Hematopoietic multipotent progenitor cell treated with erythropoietin and hydrocortisone succinate and interleukin-3 and kit ligand, for 4 days (in vitro differentiated cells): ENCODE results near the gene MSI2.

Experiments
- DNase-seq: peaks from one replicate; pipeline ENCODE4 v3.0.0-alpha.2; 2015

MSI2 gene

DNA sequence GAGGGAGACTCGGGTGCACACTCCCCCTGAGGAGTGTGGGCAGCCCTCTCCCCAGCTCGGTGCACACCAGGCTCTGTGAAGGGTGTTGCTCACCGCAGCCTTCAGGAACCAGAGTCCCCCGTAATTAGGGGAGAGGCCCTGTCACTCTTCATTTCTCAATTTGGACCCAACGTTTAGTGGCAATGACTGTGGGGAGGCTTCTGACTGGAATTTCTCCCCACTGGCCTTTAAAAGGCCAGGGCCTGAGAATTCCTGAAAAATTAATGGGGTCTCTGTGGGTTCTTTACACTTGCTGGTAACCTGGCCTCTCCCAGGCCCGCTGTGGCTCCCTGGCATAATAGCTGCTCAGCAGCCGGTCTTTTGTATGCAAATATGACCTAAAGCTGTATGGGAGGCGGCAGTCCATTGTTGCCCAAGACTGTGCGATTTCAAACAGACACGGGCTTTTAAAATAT is 209.7 kb downstream of the MSI2 start:
- DNase-seq = no peak

DNA sequence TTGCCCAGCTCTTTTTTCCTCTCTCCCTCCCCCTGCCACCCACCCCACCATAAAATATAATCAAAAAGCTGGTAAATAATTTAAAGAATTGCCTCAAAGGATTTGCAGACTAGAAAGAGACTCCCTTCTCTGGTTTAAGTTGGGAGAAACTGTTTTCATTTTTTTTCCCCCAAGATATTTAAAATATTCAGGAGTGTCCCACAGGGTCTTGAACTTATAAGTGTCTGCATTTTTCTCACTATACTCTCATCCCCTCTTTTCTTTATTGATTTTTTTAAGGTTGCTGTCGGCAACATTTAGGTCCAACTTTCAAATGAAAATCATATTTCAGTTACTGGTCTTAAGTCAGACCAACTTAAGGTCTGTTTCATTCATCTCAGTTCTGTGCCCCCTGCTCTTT is 210.2 kb downstream of the MSI2 start:
- no peak for DNase-seq

DNA sequence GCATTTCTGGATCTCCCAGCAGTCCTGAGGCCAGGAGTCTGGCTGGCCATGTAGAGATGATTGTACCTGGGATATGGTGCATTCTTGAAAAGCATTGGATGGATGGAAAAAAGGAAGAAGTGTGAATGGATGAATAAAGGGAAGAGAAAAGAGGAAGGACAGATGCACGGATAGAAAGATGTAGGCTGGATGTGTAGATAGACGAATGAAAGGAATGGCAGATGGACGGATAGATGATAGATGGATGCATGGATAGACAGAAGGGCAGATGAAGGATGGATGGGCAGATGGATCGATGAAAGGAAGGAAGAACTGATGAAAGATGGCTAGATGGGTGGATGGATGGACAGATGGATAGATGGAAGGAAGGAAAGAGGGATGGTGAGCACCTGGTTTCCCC is 210.9 kb downstream of the MSI2 start:
- DNase-seq = no peak

DNA sequence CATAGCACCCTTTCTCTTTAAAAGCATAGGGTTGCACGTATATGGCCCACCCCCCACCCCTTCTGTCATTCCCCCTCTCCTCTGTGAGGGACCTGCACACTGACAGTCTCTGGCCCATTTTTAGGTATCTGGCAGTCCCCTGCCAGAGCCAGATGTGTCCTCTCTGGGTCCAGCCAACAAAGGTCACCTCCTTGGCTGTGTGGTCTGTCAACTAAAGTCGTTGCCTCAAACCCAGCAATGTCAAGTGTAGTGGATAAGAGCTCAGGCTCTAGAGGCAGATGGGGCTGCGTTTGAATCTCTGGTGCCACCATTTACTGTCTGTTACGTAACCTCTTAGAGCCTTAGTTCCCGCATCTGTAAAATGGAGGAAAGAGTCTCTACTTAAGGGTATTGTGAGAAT is 211.5 kb downstream of the MSI2 start:
- DNase-seq = no peak

DNA sequence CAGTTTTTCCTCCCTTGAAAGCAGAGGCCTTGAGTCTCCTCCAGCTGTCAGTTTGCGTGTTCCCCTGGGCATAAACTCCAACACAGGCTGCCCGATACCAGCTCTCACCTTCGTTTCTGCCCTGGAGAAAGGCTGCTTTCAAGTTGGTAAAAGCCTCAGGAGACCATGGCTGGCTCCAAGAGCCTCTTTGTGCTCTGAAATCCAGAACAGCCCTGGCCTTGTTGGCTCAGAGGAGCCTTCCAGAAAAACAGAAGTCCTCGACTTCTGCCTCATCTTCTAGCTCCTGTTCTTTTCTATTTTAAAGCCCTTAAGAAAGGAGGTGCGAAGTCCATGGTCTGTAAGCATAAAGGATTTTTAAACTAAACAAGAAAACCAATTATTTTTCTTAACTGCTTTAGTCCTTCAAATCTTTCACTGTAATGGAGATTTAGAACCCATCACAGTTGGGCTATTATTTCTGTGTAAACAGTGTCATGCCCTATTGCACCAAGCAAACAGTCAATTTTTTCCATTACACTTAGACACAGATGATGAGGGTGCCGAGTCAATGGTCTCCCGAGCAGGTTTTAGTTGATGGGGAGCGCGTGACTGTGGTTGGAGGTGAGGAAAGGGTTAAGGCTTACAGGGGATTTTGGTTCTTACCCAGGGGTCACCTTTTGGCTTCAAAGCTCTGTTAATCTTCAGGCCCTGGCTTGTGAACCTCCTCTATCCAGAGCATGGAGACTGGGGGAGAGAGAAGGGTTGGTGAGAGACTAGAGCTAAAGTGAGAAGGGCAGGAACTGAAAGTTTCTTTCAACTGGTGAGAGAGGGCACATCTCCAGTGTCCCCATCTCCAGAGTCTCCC is 212.8 kb downstream of the MSI2 start:
- no peak for DNase-seq

DNA sequence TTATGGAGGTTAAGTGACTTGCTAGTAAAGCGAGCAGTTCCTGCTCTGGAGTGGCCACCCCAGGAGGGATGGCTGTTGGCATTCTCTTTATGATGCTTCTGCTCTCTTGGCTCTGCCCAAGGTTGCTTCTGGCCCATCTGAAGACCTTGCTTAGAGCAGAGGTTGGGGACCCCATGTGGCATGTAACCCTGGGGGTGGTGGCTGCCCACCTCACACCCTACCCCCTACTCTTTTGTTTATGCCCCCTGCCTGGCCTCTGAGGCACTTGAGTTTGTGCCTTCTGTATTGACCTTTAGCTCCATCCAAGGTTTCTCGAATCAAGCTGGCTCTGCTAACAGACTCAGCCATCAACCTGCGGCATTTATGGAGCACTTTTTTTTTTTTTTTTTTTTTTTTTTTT is 214.6 kb downstream of the MSI2 start:
- DNase-seq = no peak

DNA sequence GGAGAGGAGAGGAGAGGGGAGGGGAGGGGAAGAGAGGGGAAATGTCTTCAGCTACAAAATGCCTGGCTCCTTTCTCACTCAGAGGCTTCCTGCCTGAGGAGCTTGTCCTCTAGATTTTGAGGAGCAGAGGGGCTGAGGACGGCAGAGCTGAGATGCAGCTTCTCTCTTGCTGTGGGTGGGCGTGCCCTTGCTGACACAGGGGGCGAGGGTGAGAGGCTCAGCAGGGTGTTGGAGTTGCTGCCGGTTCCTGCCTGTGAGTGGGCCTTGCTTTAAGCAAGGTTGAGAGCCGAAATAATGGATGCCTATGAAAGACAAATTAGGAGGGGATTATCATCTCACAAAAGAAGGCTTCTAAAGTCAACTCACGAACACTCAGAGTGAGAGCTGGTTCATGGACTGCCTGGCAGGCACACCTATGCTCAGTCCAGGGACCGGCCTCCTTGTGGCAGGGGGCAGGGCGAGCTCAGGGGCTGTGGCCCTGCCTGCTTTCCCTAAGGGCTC is 215.6 kb downstream of the MSI2 start:
- DNase-seq = no peak

DNA sequence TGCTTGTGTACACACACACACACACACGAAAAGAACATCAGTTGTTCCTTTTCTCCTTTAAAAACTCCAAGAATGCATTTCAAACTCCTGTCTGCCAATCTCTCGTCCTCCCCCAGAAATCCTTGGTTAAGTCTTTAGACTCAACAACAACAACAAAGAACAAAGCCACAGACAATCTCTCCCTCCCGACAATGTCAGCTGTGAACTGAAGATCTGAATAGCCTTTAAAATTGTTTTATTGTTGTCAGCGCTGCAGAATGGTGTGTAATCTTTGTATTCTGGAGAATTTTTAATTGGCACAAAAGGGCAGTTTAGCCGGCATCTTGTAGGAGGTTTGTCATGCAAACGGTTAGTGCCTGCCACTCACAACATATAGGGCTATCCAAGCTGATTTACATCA is 219.5 kb downstream of the MSI2 start:
- no peak for DNase-seq

DNA sequence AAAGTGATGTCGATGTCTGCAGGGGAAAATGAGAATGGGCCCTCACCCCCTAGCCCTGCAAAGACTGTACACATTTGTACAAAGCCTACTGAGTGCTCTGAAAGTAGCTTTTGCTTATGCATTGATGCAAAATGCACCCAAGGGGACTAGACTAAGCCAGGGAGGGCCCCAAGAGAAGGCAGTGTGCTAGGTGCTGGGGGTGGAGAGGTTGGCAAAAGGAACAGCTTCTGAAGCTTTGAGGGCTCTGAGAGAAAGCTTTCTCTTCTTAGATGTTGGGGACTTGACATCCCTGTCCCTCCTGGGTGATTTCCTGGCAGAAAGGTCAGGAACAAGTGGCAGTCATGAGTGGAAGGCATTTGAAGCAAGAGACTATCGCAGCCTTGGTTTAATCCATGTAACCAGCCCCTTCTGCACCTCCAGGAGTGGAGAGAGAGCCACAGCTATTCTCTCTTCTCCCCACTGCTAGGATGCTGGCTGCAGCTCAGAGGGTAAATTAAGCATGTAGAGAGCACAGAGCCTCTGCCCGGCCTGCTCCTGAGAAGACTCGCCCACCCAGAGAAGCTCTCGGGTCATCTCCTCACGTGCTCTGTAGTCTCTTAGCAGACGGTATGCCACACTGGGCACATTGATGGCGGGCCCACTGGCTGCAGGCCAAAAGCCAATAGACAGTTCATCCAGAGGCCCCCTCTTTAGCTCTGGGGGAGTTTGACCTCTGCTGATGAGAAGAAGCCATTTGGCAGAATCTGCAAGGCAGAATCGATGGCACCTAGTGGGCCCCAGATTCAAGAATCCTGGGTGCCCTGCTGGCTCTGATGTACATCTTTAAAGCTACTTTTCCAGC is 221.4 kb downstream of the MSI2 start:
- no peak for DNase-seq

DNA sequence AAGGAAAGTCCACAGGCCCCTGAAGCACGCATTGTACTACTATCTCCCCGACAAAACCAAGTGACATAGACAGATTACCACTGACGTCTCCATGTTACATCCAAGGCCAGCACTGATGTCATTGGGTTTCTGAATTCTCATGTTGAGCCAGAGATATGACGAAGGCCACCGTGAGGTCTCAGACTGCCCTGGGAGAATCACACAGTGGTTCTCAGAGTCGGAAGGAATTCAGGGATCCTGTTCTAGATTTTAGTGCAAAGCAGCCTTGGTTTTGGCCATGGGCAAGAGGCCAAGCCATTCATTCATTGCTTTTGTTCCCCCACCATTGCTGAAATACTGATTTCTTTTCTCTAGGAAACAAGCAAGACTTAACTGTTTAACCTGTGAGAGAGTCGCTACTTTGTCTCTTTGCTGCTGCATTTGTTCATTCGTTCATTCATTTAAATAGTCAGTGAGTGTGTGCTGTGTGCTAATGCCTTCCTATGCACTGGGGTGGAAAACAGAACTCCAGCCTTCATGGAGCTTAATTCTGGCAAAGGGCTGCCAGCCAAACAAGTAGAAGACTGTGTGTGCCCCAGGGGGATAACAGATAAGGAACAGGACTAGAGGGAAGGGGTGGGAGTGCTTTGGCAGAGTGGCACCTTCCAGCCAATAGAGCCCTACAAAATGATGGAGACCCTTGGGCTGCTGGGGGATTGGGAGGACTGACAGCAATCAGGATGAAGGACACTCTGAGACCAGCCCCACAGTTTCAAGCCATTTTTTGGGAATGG is 222.3 kb downstream of the MSI2 start:
- peak; percentile 38 for DNase-seq

DNA sequence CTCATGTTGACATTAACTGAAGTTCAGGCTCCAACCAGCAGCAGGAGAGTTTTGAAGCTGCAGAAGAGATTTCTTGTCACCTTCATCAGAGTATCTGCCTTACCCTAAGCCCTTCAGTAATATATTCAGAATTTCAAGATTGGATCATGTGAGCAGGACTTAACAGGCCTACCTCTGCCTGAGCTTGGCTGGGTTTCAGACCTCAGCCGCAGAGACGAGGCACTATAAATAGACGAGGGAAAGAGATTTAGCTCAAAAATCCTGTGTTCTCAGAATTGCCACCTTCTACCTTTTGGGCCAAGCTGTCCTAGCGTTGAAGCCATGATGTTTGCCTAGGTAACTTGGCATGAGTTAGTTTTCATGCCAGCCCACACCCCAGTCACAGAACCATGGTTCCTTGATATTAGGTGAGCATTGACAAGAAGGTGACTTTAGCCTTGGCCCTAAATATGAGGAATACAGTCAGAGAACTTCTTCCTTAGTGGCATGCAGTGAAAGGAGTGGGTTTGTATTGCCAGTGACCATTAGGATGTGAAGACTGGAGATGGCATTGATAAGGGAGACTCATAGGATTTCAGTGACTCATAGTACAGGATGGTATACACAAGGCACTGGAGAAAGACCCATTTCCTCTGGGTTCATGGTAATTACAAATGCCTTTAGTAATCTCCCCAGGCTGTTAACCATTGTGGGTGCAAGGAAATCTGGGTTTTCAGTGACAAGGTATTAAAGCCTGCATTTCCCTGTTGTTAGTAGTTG is 224.3 kb downstream of the MSI2 start:
- peak; percentile 55 for DNase-seq

DNA sequence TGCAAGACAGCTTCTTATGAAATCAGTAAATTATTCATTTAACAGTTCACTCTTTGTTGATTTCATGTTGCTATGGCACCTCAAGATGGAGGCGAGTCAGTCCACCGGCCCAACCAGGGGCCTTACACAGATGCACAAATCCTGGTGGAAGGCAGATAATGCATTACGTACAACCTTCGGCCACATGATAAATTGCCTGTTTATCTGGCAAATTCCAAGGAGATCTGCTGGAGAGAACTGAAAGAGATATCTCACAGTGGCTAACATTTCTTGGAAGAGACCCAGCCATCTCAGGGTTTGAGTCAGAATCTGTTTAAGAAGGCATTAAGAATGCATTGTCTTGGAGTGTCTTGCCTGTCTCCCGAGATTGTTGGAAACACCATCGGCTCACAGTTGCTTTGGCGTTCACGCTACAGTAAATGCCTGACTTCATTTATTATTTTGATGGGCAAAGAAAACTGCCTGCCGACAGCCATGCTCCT is 225.6 kb downstream of the MSI2 start:
- peak; percentile 60 for DNase-seq

DNA sequence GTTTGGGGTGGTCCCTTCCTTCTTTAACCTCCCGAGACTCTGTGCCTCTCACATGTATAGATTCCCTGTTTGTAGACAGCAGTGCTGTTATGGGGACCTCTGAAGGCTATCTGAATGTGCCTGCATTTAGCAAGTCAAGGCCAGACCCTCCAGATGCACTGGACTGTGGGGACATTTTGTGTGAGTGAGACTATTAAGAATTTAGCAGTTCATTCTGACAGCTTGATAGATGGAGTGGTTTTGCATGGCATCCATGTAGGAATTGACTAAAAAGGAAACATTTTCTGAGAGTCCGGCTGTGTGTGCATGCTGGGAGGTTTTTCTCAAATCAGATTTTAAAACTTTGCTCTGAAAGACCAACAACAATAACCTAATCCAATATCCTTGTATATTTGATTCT is 226.3 kb downstream of the MSI2 start:
- no peak for DNase-seq

DNA sequence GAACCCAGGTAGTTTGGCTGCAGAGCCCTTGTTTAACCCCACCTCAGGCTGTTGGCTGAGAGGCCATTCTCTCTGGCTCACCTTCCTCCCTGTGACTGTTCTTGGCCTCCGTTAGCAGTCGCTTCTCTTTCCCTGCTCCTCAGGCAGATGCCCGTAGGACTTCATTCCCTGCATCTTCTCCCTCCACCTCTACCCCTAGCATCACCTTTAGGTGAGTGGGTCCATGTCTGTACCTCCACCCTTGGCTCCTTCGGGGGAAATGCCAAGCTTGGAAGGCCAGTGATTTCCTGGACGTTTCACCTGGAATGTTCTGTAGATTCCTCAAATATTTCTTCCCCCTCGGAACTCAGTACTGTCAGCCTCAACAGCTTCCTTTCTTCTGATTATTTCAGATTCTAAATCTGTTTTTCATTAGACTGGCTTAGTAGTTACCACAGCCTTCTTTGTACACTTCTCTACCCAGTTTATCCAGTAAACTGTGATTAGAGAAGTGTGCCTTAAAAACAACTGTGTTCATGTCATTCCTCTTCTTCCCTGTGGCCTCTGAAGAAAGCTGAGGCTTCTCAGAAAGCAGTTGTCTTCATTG is 227.9 kb downstream of the MSI2 start:
- DNase-seq = no peak

DNA sequence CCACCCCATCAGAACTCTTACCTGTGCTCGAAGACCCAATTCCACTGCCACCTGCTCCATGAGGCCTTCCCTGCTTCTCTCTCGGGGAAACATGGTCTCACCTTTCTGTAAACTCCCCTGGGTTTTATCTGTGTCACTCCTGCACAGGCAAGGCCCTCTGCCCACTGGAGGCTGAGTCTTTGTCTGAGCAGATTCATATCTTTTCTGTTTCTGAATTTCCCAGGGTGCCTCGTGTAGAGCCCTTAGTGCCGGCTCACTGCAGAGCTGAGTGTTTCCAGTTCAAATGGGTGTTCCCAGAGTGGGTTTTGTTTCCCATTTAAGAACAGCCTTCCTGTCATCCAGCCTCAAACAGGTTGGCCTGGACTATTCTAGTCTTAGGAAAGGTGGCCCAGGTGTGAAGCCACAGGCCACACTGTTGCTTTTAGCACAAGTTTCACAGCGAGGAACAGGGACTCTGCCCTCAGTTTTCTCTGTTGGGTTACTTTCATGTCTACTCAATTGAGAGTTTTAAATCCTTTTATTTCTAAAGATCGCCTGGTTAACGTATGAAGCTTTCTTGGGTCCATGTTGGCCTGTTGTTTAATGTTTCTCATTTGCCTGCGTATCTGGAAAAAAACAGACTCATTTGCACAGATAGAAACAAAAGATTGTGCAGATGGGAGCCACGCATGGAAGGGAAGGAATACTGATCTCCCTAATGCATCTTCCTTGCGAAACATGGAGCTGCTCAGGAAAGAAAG is 228.7 kb downstream of the MSI2 start:
- DNase-seq = no peak

DNA sequence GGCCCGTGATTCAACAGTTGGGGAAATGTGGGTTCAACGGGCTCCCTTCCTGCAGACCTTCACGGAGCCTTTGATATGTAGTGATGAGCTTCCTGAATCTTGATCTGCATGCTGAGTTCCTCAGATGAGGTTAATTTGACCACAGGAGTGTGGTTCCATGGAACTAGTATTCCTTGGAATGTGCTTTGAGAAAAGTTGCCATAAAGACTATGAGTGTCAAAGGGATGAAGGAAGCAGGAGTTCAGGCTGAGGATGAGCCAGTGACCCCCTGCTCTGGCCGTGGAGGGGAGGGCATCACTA is 229.2 kb downstream of the MSI2 start:
- DNase-seq = no peak

DNA sequence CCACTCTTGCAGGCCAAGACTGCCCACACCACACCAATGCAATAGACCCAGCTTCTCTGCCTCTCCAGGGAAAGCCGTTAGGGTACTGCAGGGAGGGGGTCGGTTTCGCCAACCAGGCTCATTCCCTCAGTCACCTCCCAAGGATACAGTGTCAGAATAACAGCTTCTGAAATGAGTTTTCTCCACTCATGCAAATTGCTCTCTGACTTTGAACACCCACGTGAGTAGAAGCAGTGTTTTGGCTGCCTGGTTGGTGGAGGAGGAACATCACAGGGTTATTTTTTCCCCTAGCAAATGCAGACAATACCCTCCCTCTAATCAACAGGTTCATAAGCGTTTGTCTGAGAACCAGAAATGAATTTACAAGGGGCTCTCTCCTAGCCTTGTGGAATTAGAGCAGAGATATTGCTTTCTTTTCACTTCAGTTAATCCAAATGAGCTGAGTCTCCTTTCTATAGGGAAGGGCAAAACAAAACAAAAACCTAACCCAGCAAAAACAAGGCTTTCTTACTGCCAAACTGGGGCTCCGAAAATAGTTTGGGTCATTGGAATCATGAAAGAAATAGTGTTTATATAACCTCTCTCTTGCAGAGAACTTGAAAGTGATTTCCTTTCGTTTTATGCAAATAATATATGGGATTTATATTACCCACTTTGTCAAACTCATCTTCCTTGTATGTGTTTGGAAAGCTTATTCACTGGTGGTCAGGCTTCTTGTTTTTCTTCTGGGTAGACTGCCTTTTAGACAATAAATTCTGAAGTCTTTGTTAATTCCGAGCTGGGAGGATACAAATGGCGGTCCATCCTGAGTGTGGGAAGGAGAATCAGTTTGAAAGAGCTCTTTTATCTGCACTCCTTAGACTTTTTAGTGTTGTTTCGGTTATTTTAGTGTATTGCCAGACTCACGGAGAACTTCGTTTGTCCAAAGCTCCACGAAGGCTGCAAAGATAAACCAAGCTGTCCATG is 229.9 kb downstream of the MSI2 start:
- no peak for DNase-seq

DNA sequence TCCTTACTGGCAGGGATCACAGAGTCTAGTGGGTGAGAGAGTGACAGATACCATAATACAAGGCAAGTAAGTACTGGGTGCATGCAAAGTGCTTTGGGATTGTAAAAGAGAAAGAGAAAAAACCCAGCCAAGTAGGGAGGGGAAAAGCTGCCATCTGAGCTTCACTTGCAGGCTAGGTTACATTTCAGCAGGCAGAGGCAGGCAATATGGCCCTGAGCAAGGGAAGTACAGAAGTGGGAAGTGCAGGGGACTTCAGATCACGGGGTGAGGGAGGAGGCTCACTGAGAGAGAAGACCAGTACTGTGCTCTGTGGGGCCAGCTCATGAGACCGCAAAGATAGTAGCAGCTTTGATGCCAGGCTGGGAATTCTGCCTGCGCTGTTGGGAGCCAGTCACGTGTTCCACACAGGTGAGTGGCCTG is 230.6 kb downstream of the MSI2 start:
- DNase-seq = peak; percentile 75

DNA sequence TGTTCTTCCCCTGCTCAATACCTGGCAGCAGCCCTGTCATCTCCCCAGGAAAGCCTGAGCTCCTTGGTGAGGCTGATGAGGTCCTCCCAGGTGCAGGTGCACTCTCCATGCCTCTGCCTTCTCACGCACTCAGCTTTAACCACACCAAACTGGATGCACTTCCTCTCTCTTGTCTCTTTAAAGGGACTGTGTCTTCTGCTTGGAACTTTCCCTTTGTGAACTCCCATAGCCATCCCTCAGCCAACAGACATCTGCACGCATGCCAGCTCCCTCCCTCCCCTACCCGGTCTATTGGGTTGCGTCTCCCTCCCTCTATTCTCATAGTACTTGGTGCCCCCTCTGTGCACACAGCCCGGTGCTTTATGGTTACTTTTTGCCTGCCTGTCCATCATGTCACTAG is 231.2 kb downstream of the MSI2 start:
- no peak for DNase-seq

DNA sequence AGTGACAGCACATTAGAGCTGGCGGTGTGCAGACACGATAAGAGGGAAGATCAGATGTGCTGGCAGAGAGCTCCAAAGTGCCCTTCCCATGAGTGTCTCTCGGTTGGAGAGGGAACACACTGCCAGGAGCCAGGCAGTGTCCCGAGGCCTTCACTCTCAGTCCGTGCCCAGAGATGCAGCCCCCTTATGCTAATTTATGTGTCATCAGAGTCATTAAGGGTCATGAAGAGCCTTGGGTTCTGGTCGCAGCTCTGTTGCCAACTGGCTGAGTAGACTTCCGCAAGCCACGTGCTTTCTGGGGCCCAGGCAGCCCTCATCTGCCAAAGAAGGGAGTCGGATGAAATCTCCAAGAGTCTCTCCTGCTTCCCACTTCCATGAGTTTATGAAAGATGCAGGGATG is 232.5 kb downstream of the MSI2 start:
- DNase-seq = no peak
